Medulla oblongata (tissue), 1 donor: ENCODE measurements around the gene ANO10.

Source experiments
- DNase-seq: peaks from one replicate; pipeline ENCODE4 v3.0.0-alpha.2; 2015; ENCODE audit errors: extremely low spot score

Gene ANO10

GRCh38 chr3:43348852-43349574 is 272.8 kb downstream of the ANO10 start:
- DNase-seq, result no peak

DNA sequence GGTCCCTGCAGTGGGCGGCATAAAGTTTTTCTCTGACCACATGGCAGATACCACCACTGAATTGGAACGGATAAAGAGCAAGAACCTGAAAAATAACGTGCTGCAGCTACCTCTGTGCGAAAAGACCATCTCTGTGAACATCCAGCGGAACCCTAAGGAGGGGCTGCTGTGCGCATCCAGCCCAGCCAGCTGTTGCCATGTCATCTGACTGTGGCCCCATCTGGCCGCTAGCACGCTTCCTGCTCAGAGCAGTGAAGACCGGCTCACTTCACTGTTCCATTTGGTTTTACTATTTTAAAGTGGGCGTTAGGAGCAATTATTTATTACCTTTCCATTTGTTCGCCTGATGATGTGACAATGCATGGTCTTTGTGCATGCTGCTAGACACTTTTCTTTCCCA is 273.5 kb downstream of the ANO10 start:
- no peak for DNase-seq

- DNase-seq, result no peak
Measured at GRCh38 chr3:43347774-43348173, 274.0 kb downstream of the ANO10 start.

DNA sequence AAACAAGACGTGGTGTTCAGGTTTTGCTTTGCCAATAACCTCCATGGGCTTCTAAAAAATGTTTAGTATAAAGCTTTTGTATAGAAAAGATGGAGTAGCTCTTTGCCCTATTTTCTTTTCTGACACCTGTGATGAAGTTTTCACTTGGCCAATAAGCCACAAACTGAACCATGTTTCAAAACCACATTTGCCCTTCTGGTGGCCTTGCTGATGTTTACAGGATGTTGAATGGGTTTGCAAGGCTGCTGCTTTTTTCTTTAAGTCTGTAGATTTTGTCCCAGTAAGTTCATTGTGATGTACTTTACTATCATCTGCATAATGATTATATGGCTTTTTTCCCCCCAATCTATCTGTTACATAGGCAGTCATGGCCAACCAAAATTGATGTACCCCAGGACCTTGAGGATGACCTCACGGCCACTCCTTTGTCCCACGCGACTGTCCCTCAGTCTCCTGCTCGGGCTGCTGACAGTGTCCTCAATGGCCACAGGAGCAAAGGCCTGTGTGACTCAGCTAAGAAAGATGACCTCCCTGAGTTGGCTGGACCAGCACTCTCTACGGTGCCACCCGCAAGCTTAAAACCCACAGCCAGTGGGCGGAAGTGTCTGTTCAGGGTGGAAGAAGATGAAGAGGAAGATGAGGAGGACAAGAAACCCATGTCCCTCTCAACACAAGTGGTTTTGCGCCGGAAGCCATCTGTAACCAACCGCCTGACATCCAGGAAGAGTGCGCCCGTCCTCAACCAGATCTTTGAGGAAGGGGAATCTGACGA is 274.6 kb downstream of the ANO10 start:
- no peak for DNase-seq

GRCh38 chr3:43345877-43346276 is 275.9 kb downstream of the ANO10 start:
- no peak for DNase-seq

DNA sequence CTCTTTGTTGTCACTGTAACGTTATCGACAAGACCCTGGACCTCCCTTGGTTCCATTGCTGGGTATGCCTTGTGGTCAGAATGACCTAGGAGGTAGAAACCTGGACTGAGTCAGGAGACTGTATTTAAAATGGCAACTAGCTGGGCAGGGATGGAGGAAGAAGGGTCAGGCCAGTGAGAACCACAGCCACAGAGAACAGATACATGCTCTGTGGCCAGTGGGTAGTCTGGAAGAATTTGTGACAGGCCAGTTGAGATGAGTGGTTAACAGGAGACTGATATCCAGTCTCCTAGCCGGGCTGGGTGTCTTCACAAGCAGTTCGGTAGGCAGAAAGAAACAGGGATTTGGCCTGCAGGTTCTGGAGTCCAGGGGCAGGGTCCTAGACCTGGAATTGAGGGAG is 276.6 kb downstream of the ANO10 start:
- DNase-seq, result no peak

- DNase-seq, result no peak
Measured at GRCh38 chr3:43344520-43344919, 277.3 kb downstream of the ANO10 start.

GRCh38 chr3:43343815-43344214 is 278.0 kb downstream of the ANO10 start:
- DNase-seq, result no peak

GRCh38 chr3:43343185-43343584 is 278.6 kb downstream of the ANO10 start:
- no peak for DNase-seq

- no peak for DNase-seq
Measured at GRCh38 chr3:43341788-43342187, 280.0 kb downstream of the ANO10 start.

DNA sequence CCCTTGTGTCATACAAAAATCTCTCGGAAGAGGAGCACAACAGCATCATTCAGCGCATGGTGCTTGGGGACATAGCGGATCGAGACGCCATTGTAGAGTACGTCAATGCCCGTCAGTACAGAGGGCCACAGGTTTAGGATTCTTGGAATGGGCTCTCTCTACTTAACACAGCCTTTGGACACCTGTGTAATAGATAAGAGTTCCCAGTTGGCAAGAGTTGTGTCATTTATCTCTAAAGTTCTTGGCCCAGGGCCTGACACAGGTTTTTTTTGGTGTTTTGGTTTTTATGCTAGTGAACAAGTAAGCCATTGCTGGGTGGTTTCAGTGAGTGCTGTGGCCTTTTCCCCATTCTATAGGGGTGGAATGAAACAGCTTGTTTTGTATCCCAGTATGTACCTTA is 281.4 kb downstream of the ANO10 start:
- DNase-seq, result no peak

- no peak for DNase-seq
Measured at GRCh38 chr3:43338295-43338694, 283.5 kb downstream of the ANO10 start.

GRCh38 chr3:43335799-43336198 is 286.0 kb downstream of the ANO10 start:
- DNase-seq, result no peak

- DNase-seq, result no peak
Measured at GRCh38 chr3:43334976-43335375, 286.8 kb downstream of the ANO10 start.

DNA sequence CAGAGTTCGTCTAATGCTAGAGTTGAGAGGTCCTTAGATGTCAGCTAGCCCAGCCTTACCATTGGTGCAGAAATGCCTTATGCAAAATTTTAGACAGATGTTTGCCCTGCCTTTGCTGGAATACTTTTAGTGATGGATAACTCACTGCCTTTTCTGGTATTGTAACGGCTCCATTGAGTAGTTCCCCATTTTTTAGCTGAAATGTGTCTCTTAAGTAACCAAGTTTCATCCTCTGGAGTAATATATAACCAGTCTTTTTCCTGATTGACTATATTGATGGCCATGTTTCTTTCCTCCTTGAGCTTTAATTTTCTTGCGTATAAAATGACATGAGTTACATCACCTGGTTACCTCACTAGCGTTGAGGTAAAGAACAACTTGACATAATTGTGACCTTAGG is 290.4 kb downstream of the ANO10 start:
- no peak for DNase-seq

DNA sequence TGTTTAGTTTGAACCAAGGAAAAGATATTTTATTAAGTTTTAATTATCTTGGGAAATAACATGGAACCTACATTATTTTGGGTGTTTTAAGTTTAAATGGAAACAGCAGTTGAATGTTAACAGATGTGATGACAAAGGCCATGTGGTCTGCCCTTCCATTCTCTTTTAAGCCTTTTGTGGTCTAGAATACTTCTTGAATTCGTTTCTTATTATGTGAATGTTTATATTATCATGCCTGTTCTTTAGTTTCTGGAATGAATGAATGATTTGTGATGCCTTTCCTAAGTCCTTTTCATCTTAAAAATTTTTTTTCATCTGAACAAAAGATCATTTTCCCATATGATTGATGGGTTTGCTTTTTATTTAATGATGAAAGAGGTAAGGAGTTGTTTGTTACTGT is 290.8 kb downstream of the ANO10 start:
- no peak for DNase-seq

DNA sequence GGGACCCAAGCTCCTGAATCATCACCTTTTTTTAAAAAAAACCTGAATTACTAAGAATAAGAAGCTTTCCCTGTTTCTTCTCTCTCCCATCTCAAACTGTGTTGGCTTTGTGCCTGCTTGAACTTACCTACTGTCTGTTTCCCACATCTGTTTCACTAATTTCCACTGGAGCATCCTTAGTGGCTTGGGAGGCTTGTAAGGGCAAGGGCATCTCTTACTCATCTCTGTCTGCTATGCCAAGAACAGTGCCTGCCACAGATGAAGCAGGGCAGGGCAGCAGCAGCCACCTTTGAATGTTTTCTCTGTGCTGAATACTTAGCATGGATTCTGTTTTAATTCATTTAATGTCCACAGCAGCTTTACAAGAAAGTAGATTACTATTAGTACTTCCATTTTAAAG is 293.2 kb downstream of the ANO10 start:
- no peak for DNase-seq

- DNase-seq, result no peak
Measured at GRCh38 chr3:43327582-43327979, 294.2 kb downstream of the ANO10 start.

GRCh38 chr3:43326891-43327581 is 294.8 kb downstream of the ANO10 start:
- peak; percentile 71 for DNase-seq

- no peak for DNase-seq
Measured at GRCh38 chr3:43323541-43323940, 298.3 kb downstream of the ANO10 start.

- DNase-seq, result no peak
Measured at GRCh38 chr3:43320288-43320687, 301.5 kb downstream of the ANO10 start.

DNA sequence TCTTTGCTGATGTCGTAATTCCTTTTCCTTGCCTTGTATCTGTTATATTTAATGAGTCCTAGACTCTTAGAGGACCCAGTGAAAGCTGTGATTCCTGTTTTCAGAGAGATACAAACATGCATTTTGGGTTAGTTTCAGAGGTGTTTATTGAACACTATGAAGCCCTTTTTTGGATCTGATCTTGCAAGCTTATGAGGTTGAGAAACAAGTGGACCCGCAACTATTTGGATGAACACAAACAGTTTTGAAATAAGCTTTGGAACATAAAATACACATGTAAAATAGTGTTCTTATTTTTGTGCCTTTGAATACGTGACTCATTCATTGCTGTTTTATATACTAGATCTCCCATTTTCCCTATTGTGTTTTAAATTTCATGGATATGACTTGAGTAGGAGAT is 302.0 kb downstream of the ANO10 start:
- no peak for DNase-seq

GRCh38 chr3:43319376-43319775 is 302.4 kb downstream of the ANO10 start:
- DNase-seq, result no peak
